Ovary (tissue), 9 donors: ENCODE measurements around the gene ALDH1B1. TPM values are rescaled to one million over a fixed set of nuclear protein-coding genes. Genes with fewer than 3 reads are reported as not detected.

Experiments
- DNase-seq, 5 donors: peaks; one replicate each; pipeline ENCODE4 v3.0.0-alpha.2; 2019 to 2020
- H3K27ac ChIP-seq, 2 donors: fragments of 200-600 bp; one replicate each; pipeline versions ENCODE4 v1.5.1 to v1.8.0; 2019 to 2022
- H3K27me3 ChIP-seq: fragments of 200-600 bp; one replicate; pipeline ENCODE4 v1.8.0; 2022
- H3K36me3 ChIP-seq: fragments of 200-600 bp; sonication (generic); one replicate; pipeline ENCODE4 v1.5.1; 2019
- H3K4me1 ChIP-seq: one replicate; pipeline ENCODE4 v1.8.1; 2013; ENCODE audit warnings: mild to moderate bottlenecking, moderate library complexity; ENCODE audit not compliant: insufficient read depth
- H3K4me3 ChIP-seq: fragments of 200-600 bp; sonication (generic); one replicate; pipeline ENCODE4 v1.5.1; 2017
- H3K9me3 ChIP-seq, 2 donors: fragments of 200-600 bp in 1 of 2; sonication (generic) in 1 of 2; one replicate each; pipeline versions ENCODE4 v1.5.1 to v1.8.1; 2013 to 2019; ENCODE audit warnings: mild to moderate bottlenecking in 1 of 2, moderate library complexity in 1 of 2
- CTCF ChIP-seq, 3 donors: fragments of 450-650 bp in 2 of 3; fragments of 200-600 bp in 1 of 3; IDR thresholded peaks; one replicate each; pipeline versions ENCODE4 v1.5.1 to v1.8.0; 2016 to 2022; ENCODE audit warnings: antibody characterized with exemption in 3 of 3, mild to moderate bottlenecking in 1 of 3
- EP300 ChIP-seq: sonication (generic); formaldehyde crosslinking; IDR thresholded peaks from one replicate; pipeline ENCODE4 v1.6.1; 2017; ENCODE audit warnings: antibody characterized with exemption
- POLR2A ChIP-seq: fragments of 450-650 bp; IDR thresholded peaks from one replicate; pipeline ENCODE4 v1.6.1; 2017; ENCODE audit warnings: antibody characterized with exemption, mild to moderate bottlenecking, moderate library complexity
- WGBS, 3 donors: extraction: QIAGEN DNeasy Blood & Tissue Kit in 1 of 3; methylation state at CpG; one replicate each; pipeline versions ENCODE4 v1.1.5 to v1.1.7; 2013 to 2017; 5-methylcytosine and 5-hydroxymethylcytosine counted together
- intact Hi-C, 4 donors: fragments of 100-400 bp; cut with DNase I; formaldehyde crosslinking; loops; one replicate each; pipeline versions ENCODE4 v1.11.0 to v1.15.1; 2022 to 2023
- polyA plus RNA-seq, 2 donors: library from polyadenylated mRNA; stranded (reverse); fragments of 200-250 nt in 1 of 2; fragments of 350-450 nt in 1 of 2; fragmentation: Illumina TruSeq in 1 of 2; extraction: RNeasy Lipid Tissue Mini Kit (QIAGEN cat#74804) in 1 of 2; gene quantifications; one replicate each; pipeline ENCODE4 v1.2.3, GENCODE V29; 2013 to 2014
- total RNA-seq, 7 donors: library from RNA; depleted of rRNA in 2 of 7; stranded (reverse); fragments of >200 nt in 2 of 7; fragmentation: NEBNext Ultra II Directional in 3 of 7; extraction: Animal tissue kit (Norgen Biotek cat#: 25700) in 3 of 7; gene quantifications; one replicate each; pipeline versions ENCODE4 v1.1.0 to v1.2.4, GENCODE V29; 2016 to 2023
- donor health status: DM: no; HTN: no; CAD: no; lungs with moderate emphysema.
- donor health status: DM: no; HTN: no; CAD: no.
- donor health status: Bipolar disorder and iron deficiency.
- donor health status: DM: yes; HTN: yes; CAD: no.
- donor health status: DM: no; HTN: no; CAD: no.
- donor health status: DM: yes; HTN: yes; CAD: no.

Gene ALDH1B1
- total and polyA plus RNA-seq, 9 donors: 7.9 to 47.2 (median 24.3) TPM

GRCh38 chr9:38352530-38353328 is 39.8 kb upstream of the ALDH1B1 start:
- Histone ChIP-seq H3K4me3 (no peak overlapping the region), H3K4me1 (no peaks in the 10 kb centered on the region), H3K9me3 (no peaks in the 10 kb centered on the region), H3K36me3 (no peaks in the 10 kb centered on the region), H3K27ac (no peak overlapping the region), H3K27me3 (no peaks in the 10 kb centered on the region)
- TF ChIP-seq CTCF (IDR thresholded peaks at IDR 0.05): no peak
- TF ChIP-seq EP300: no peak
- TF ChIP-seq POLR2A: no peak
- WGBS, 3 donors: 81 to 86% (median 82%) methylated on average over 12 of the region's 12 CpGs
- no peak for DNase-seq
- intact Hi-C loops: loop anchor here in 1 of 4 donors (10.0 kb wide), 1 partner anchor 198 kb away; no protein-coding TSS in a partner anchor

GRCh38 chr9:38355115-38355514 is 37.4 kb upstream of the ALDH1B1 start:
- 61 to 93% (median 65%) methylated on average over 3 of the region's 3 CpGs for WGBS, 3 donors
- TF ChIP-seq EP300: no peak

GRCh38 chr9:38355517-38356120 is 36.9 kb upstream of the ALDH1B1 start:
- DNase-seq: no peak
- no peak for TF ChIP-seq EP300
- TF ChIP-seq POLR2A: no peak
- TF ChIP-seq CTCF (IDR thresholded peaks at IDR 0.05): no peak
- 90 to 100% (median 96%) methylated on average over 3 of the region's 3 CpGs for WGBS, 3 donors

More at GRCh38 chr9:38355115-38355514, 37.4 kb upstream of the ALDH1B1 start:
- no peaks in the 10 kb centered on the region for H3K4me1 ChIP-seq
- no peaks in the 10 kb centered on the region for H3K9me3 ChIP-seq
- DNase-seq: no peak
- intact Hi-C loops: loop anchor here in 1 of 4 donors (10.0 kb wide), 1 partner anchor 200 kb away; no protein-coding TSS in a partner anchor
- no peaks in the 10 kb centered on the region for H3K27me3 ChIP-seq
- H3K36me3 ChIP-seq: no peaks in the 10 kb centered on the region
- H3K27ac ChIP-seq: no peak overlapping the region
- H3K4me3 ChIP-seq: no peak overlapping the region

GRCh38 chr9:38356851-38357250 is 35.7 kb upstream of the ALDH1B1 start:
- Histone ChIP-seq H3K4me1 (peaks cover 2% of the 10 kb centered on the region), H3K27ac (no peak overlapping the region), H3K4me3 (no peak overlapping the region), H3K36me3 (no peaks in the 10 kb centered on the region), H3K9me3 (no peaks in the 10 kb centered on the region), H3K27me3 (no peaks in the 10 kb centered on the region)
- intact Hi-C loops: loop anchor here in 1 of 4 donors (10.0 kb wide), 1 partner anchor 202 kb away; no protein-coding TSS in a partner anchor
- 65 to 83% (median 80%) methylated on average over 5 of the region's 5 CpGs for WGBS, 3 donors
- no peak for TF ChIP-seq POLR2A
- TF ChIP-seq EP300: no peak
- TF ChIP-seq CTCF (IDR thresholded peaks at IDR 0.05): no peak
- no peak for DNase-seq

More at GRCh38 chr9:38355517-38356120, 36.9 kb upstream of the ALDH1B1 start:
- Histone ChIP-seq H3K27me3 (no peaks in the 10 kb centered on the region), H3K36me3 (no peaks in the 10 kb centered on the region), H3K27ac (no peak overlapping the region), H3K9me3 (no peaks in the 10 kb centered on the region), H3K4me3 (no peak overlapping the region), H3K4me1 (no peaks in the 10 kb centered on the region)
- intact Hi-C loops: loop anchor here in 1 of 4 donors (10.0 kb wide), 1 partner anchor 201 kb away; no protein-coding TSS in a partner anchor
